HEK293 (cell line): ENCODE results near the gene SLC9A5.

Source experiments
- CTCF ChIA-PET: fragments of 350-600 bp; formaldehyde crosslinking; extraction: SDS; loops from one replicate; lab custom pipeline; 2021; ENCODE audit warnings: antibody characterized with exemption; lab: Yijun Ruan, JAX
- POLR2A ChIA-PET: fragments of 300-600 bp; formaldehyde crosslinking; extraction: SDS; loops from one replicate; lab custom pipeline; 2020; ENCODE audit warnings: antibody characterized with exemption, inconsistent platforms; lab: Yijun Ruan, JAX
- H3K27ac ChIP-seq: fragments of 200-500 bp; sonication (Bioruptor generic); 2 replicates; pipeline ENCODE4 v1.5.1; 2014; ENCODE audit warnings: low read depth, low read length, control low read depth, inconsistent platforms; ENCODE audit errors: extremely low read depth
- H3K36me3 ChIP-seq, 2 experiments: fragments of 200-500 bp in 1 of 2; sonication (Bioruptor generic) in 1 of 2; 1 replicate in 1 of 2; 2 replicates in 1 of 2; pipeline ENCODE4 v1.5.1; 2014 to 2017; ENCODE audit warnings: inconsistent platforms in 2 of 2, low read length in 2 of 2; ENCODE audit not compliant: control insufficient read depth in 2 of 2, insufficient read depth in 1 of 2
- H3K4me1 ChIP-seq: fragments of 200-500 bp; sonication (Bioruptor generic); 2 replicates; pipeline ENCODE4 v1.5.1; 2014; ENCODE audit warnings: mild to moderate bottlenecking, low read length, inconsistent platforms; ENCODE audit not compliant: control insufficient read depth, insufficient read depth
- H3K4me3 ChIP-seq: 2 replicates; pipeline ENCODE4 v1.5.1; 2011; ENCODE audit warnings: low read depth, mild to moderate bottlenecking, control low read depth, low read length, moderate library complexity
- H3K9me3 ChIP-seq: fragments of 200-500 bp; sonication (Bioruptor generic); 2 replicates; pipeline ENCODE4 v1.5.1; 2014; ENCODE audit warnings: low read depth, low read length, inconsistent platforms; ENCODE audit not compliant: control insufficient read depth, insufficient read depth
- GLI4 ChIP-seq: fragments of 450-650 bp; formaldehyde crosslinking; IDR thresholded peaks from 2 replicates; pipeline ENCODE4 v1.5.1; 2016; ENCODE audit warnings: missing biosample characterization, missing genetic modification characterization
- GLIS2 ChIP-seq: fragments of 450-650 bp; formaldehyde crosslinking; IDR thresholded peaks from 2 replicates; pipeline ENCODE4 v1.5.1; 2016; ENCODE audit warnings: missing biosample characterization, missing genetic modification characterization
- INSM2 ChIP-seq: fragments of 450-650 bp; formaldehyde crosslinking; IDR thresholded peaks from 2 replicates; pipeline ENCODE4 v1.5.1; 2016; ENCODE audit warnings: missing biosample characterization, missing genetic modification characterization
- KLF17 ChIP-seq: fragments of 450-650 bp; formaldehyde crosslinking; IDR thresholded peaks from 2 replicates; pipeline ENCODE4 v1.5.1; 2016; ENCODE audit warnings: missing biosample characterization, missing genetic modification characterization
- KLF7 ChIP-seq: fragments of 450-650 bp; formaldehyde crosslinking; IDR thresholded peaks from 2 replicates; pipeline ENCODE4 v1.5.1; 2016; ENCODE audit warnings: missing biosample characterization, missing genetic modification characterization, borderline replicate concordance
- PRDM6 ChIP-seq: fragments of 450-650 bp; formaldehyde crosslinking; IDR thresholded peaks from 2 replicates; pipeline ENCODE4 v1.5.1; 2017; ENCODE audit warnings: missing biosample characterization, missing genetic modification characterization
- REPIN1 ChIP-seq: fragments of 450-650 bp; formaldehyde crosslinking; IDR thresholded peaks from 2 replicates; pipeline ENCODE4 v1.5.1; 2017; ENCODE audit warnings: missing biosample characterization, missing genetic modification characterization, low read depth
- SP7 ChIP-seq: fragments of 450-650 bp; formaldehyde crosslinking; IDR thresholded peaks from 2 replicates; pipeline ENCODE4 v1.5.1; 2016; ENCODE audit warnings: missing biosample characterization, missing genetic modification characterization
- TCF7L2 ChIP-seq: IDR thresholded peaks from 2 replicates; pipeline ENCODE4 v1.6.1; 2011; ENCODE audit warnings: low read depth, mild to moderate bottlenecking, inconsistent platforms, low read length, moderate library complexity, borderline replicate concordance
- ZBTB17 ChIP-seq: fragments of 450-650 bp; formaldehyde crosslinking; IDR thresholded peaks from 2 replicates; pipeline ENCODE4 v1.5.1; 2016; ENCODE audit warnings: missing biosample characterization, missing genetic modification characterization
- ZBTB7A ChIP-seq: fragments of 450-650 bp; formaldehyde crosslinking; IDR thresholded peaks from 2 replicates; pipeline ENCODE4 v1.5.1; 2016; ENCODE audit warnings: low read depth, missing biosample characterization, missing genetic modification characterization
- ZNF114 ChIP-seq: fragments of 450-650 bp; formaldehyde crosslinking; IDR thresholded peaks from 2 replicates; pipeline ENCODE4 v1.5.0; 2017; ENCODE audit warnings: missing biosample characterization, missing genetic modification characterization
- ZNF23 ChIP-seq: fragments of 450-650 bp; formaldehyde crosslinking; IDR thresholded peaks from 2 replicates; pipeline ENCODE4 v1.5.1; 2016; ENCODE audit warnings: missing biosample characterization, missing genetic modification characterization, borderline replicate concordance
- ZNF324 ChIP-seq: fragments of 450-650 bp; formaldehyde crosslinking; IDR thresholded peaks from 2 replicates; pipeline ENCODE4 v1.5.1; 2016; ENCODE audit warnings: missing biosample characterization, missing genetic modification characterization
- ZNF366 ChIP-seq: fragments of 450-650 bp; formaldehyde crosslinking; conservative IDR thresholded peaks from 2 replicates; pipeline ENCODE4 v1.5.1; 2016; ENCODE audit warnings: missing biosample characterization, missing genetic modification characterization
- ZNF37A ChIP-seq: fragments of 450-650 bp; IDR thresholded peaks from 2 replicates; pipeline ENCODE4 v1.5.1; 2018; ENCODE audit warnings: missing biosample characterization, missing genetic modification characterization
- ZNF488 ChIP-seq: fragments of 450-650 bp; formaldehyde crosslinking; IDR thresholded peaks from 2 replicates; pipeline ENCODE4 v1.5.1; 2016; ENCODE audit warnings: missing biosample characterization, missing genetic modification characterization
- ZNF513 ChIP-seq: fragments of 450-650 bp; IDR thresholded peaks from 2 replicates; pipeline ENCODE4 v1.5.1; 2018; ENCODE audit warnings: missing biosample characterization, missing genetic modification characterization
- ZNF580 ChIP-seq: fragments of 450-650 bp; formaldehyde crosslinking; IDR thresholded peaks from 2 replicates; pipeline ENCODE4 v1.5.1; 2016; ENCODE audit warnings: missing biosample characterization, missing genetic modification characterization
- ZNF621 ChIP-seq: fragments of 450-650 bp; formaldehyde crosslinking; IDR thresholded peaks from 2 replicates; pipeline ENCODE4 v1.5.1; 2017; ENCODE audit warnings: missing biosample characterization, missing genetic modification characterization
- ZNF623 ChIP-seq: fragments of 450-650 bp; formaldehyde crosslinking; IDR thresholded peaks from 2 replicates; pipeline ENCODE4 v1.5.1; 2016; ENCODE audit warnings: missing biosample characterization, missing genetic modification characterization
- ZNF704 ChIP-seq: fragments of 450-650 bp; formaldehyde crosslinking; IDR thresholded peaks from 2 replicates; pipeline ENCODE4 v1.5.1; 2016; ENCODE audit warnings: missing biosample characterization, missing genetic modification characterization
- ZNF792 ChIP-seq: fragments of 450-650 bp; formaldehyde crosslinking; IDR thresholded peaks from 2 replicates; pipeline ENCODE4 v1.5.1; 2016; ENCODE audit warnings: missing biosample characterization, missing genetic modification characterization
- ZNF830 ChIP-seq: fragments of 450-650 bp; IDR thresholded peaks from 2 replicates; pipeline ENCODE4 v1.5.0; 2018; ENCODE audit warnings: missing biosample characterization, missing genetic modification characterization, low read depth, mild to moderate bottlenecking, moderate library complexity
- ZSCAN4 ChIP-seq: fragments of 450-650 bp; formaldehyde crosslinking; IDR thresholded peaks from 2 replicates; pipeline ENCODE4 v1.5.1; 2017; ENCODE audit warnings: missing biosample characterization, missing genetic modification characterization
- ZSCAN5A ChIP-seq: fragments of 450-650 bp; formaldehyde crosslinking; IDR thresholded peaks from 2 replicates; pipeline ENCODE4 v1.5.1; 2016; ENCODE audit warnings: missing biosample characterization, missing genetic modification characterization

Gene SLC9A5

GRCh38 chr16:67246081-67246755, 2.6 kb upstream of the SLC9A5 start:
- ChIA-PET CTCF (interaction anchor here (0.6 to 2.3 kb wide), 14 partner anchors 9 to 522 kb away, joined by 3 to 6 read pairs (median 4); partner anchors contain the start of genes KCTD19, LRRC36, TMEM208 and TPPP3), POLR2A (interaction anchor here (0.6 to 7.4 kb wide), 10 partner anchors 9 to 286 kb away, joined by 3 to 109 read pairs (median 4); partner anchors contain the start of genes ATP6V0D1 and TMEM208)
- Histone ChIP-seq H3K27ac (peak overlapping the region; percentile 75), H3K4me1 (peaks cover 9% of the 10 kb centered on the region), H3K36me3 (peaks cover 0 to 7% of the 10 kb centered on the region in 2 experiments; a peak in 1 of 3 replicates), H3K4me3 (peak overlapping the region; percentile 69), H3K9me3 (no peaks in the 10 kb centered on the region)
- TF ChIP-seq ZBTB17 (tag by site-specific recombination), result no peak; the same call in 1 of the 2 replicates
- no peak for TF ChIP-seq ZNF792 (tag by site-specific recombination)
- TF ChIP-seq ZNF580, result peak; percentile 70; the same call in 1 of the 2 replicates
- TF ChIP-seq INSM2, result no peak
- peak; percentile 75 for TF ChIP-seq SP7 (tag by site-specific recombination)
- peak; percentile 62; the same call in 1 of the 2 replicates for TF ChIP-seq KLF7
- no peak for TF ChIP-seq ZNF704 (tag by site-specific recombination)
- no peak for TF ChIP-seq ZNF23 (tag by site-specific recombination)
- TF ChIP-seq ZNF37A (tag by site-specific recombination), result no peak
- peak; percentile 93 for TF ChIP-seq ZBTB7A (tag by site-specific recombination)
- TF ChIP-seq REPIN1 (tag by site-specific recombination), result 0 out of 2 replicates have a peak, but pooled peaks have one; percentile 54
- TF ChIP-seq ZSCAN5A (tag by site-specific recombination), result no peak
- TF ChIP-seq ZNF114 (tag by site-specific recombination), result no peak
- no peak; the same call in 1 of the 2 replicates for TF ChIP-seq KLF17 (tag by site-specific recombination)
- TF ChIP-seq PRDM6 (tag by site-specific recombination), result no peak
- TF ChIP-seq ZNF324 (tag by site-specific recombination), result no peak; the same call in 1 of the 2 replicates
- TF ChIP-seq ZNF623, result no peak
- no peak for TF ChIP-seq ZNF830
- TF ChIP-seq ZSCAN4 (tag by site-specific recombination), result no peak
- TF ChIP-seq GLI4 (tag by site-specific recombination), result no peak
- no peak for TF ChIP-seq ZNF488 (tag by site-specific recombination)
- TF ChIP-seq ZNF513 (tag by site-specific recombination), result no peak; the same call in 1 of the 2 replicates
- peak; percentile 48; the same call in 1 of the 2 replicates for TF ChIP-seq ZNF366 (tag by site-specific recombination)
- TF ChIP-seq ZNF621 (tag by site-specific recombination), result no peak
- TF ChIP-seq GLIS2 (tag by site-specific recombination), result peak; percentile 97
- TF ChIP-seq TCF7L2, result no peak; the same call in 1 of the 2 replicates
